ENCODE data around the gene SYT7. TPM values are rescaled to one million over a fixed set of nuclear protein-coding genes. Genes with fewer than 3 reads are reported as not detected.
A peak's percentile ranks its signal among the peaks of the same experiment; 100 is the strongest.

SYT7 gene
- total and polyA plus RNA-seq, 2 experiments from 2014 or later = 0.40 to 1.9 TPM

- H3K27me3 ChIP-seq (replicated peaks; ENCODE audit: insufficient read depth) = peaks cover 10% of the 10 kb centered on the region
- no peak overlapping the region for H3K4me2 ChIP-seq (ENCODE audit: unreplicated experiment)
- no peaks in the 10 kb centered on the region for H3K9me3 ChIP-seq (ENCODE audit: low read depth)
- no peaks in the 10 kb centered on the region for H4K20me1 ChIP-seq (ENCODE audit: insufficient read depth)
- H3K27ac ChIP-seq = no peak overlapping the region
- no peak for DNase-seq
- 47 to 50% methylated on average over 2 of the region's 2 CpGs for WGBS, 2 experiments (ENCODE audit: low coverage in 1 of 2, low lambda C conversion rate in 2 of 2, missing lambda C conversion rate in 2 of 2)
- H3F3A ChIP-seq (ENCODE audit: insufficient read depth) = no peaks in the 10 kb centered on the region
- H3K79me2 ChIP-seq (ENCODE audit: insufficient read depth) = no peaks in the 10 kb centered on the region
- H3K4me3 ChIP-seq = no peak overlapping the region
- TF ChIP-seq EZH2phosphoT487 (IDR thresholded peaks at IDR 0.05; ENCODE audit: insufficient read depth, low read depth) (no peak), EZH2 (IDR thresholded peaks at IDR 0.05; ENCODE audit: insufficient read depth, poor library complexity, severe bottlenecking) (no peak)
- no peaks in the 10 kb centered on the region for H3K9me2 ChIP-seq (ENCODE audit: insufficient read depth)
- no peak overlapping the region for H3K9ac ChIP-seq
- in situ Hi-C loops (cut with MboI) = no loop called here
- H2AFZ ChIP-seq = no peak overlapping the region
- no peaks in the 10 kb centered on the region for H3K36me3 ChIP-seq (ENCODE audit: low read depth)
- no peaks in the 10 kb centered on the region for H3K4me1 ChIP-seq (ENCODE audit: insufficient read depth)
Measured at GRCh38 chr11:61581931-61582330, 1.1 kb upstream of the SYT7 start.

DNA sequence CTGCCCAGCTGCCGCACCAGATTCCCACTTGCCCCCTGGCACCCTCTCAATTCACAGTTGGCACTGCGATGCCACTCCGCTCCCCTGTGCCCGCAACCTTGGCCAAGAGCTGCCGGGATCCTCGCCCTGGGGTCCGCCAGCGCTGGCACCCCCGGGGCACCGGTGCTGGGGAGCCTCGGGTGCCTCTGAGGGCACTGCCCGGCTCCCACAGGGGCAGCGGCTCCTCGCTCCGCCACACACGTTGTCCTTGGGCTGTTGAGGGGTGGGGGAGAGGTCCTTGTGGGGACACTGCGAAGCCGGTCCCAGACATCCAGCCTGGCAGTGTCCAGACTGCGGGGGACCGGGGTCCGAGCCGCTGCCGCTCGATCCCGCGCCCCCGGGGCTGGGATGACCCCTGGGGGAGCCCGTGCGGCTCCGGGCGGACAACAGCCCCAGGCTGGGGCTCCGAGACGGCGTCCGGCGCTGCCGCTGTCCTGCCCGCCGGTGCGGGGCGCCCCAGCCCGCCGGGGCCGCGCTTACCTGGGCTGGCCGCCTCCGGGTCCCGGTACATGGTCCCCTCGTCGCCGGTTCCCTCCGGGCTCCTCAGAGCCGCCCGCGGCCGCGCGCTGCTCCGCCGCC is 496 bp downstream of the SYT7 start:
- Histone ChIP-seq H3K79me2 (ENCODE audit: insufficient read depth) (no peaks in the 10 kb centered on the region), H3K9ac (peak overlapping the region; percentile 21; the same call in 1 of the 2 replicates), H3K27me3 (replicated peaks; ENCODE audit: insufficient read depth) (peaks cover 10% of the 10 kb centered on the region), H3K4me1 (ENCODE audit: insufficient read depth) (no peaks in the 10 kb centered on the region), H3F3A (ENCODE audit: insufficient read depth) (no peaks in the 10 kb centered on the region), H3K36me3 (ENCODE audit: low read depth) (no peaks in the 10 kb centered on the region), H3K9me3 (ENCODE audit: low read depth) (no peaks in the 10 kb centered on the region), H3K4me2 (ENCODE audit: unreplicated experiment) (peak overlapping the region; percentile 53), H3K27ac (no peak overlapping the region), H2AFZ (peak overlapping the region; percentile 56; the same call in 1 of the 2 replicates), H3K9me2 (ENCODE audit: insufficient read depth) (no peaks in the 10 kb centered on the region), H3K4me3 (peak overlapping the region; percentile 65), H4K20me1 (ENCODE audit: insufficient read depth) (no peaks in the 10 kb centered on the region)
- 4 to 6% methylated on average over 37 to 42 of the region's 60 CpGs for WGBS, 2 experiments (ENCODE audit: low coverage in 1 of 2, low lambda C conversion rate in 2 of 2, missing lambda C conversion rate in 2 of 2)
- DNase-seq = peak; percentile 38
- TF ChIP-seq EZH2 (IDR thresholded peaks at IDR 0.05; ENCODE audit: insufficient read depth, poor library complexity, severe bottlenecking) (no peak), EZH2phosphoT487 (IDR thresholded peaks at IDR 0.05; ENCODE audit: insufficient read depth, low read depth) (0 out of 2 replicates have a peak, but pooled peaks have one; percentile 22)
- in situ Hi-C loops (cut with MboI) = no loop called here

GRCh38 chr11:61579676-61580270 is 1.1 kb downstream of the SYT7 start:
- Histone ChIP-seq H3F3A (ENCODE audit: insufficient read depth) (no peaks in the 10 kb centered on the region), H3K4me1 (ENCODE audit: insufficient read depth) (no peaks in the 10 kb centered on the region), H3K27ac (no peak overlapping the region), H4K20me1 (ENCODE audit: insufficient read depth) (no peaks in the 10 kb centered on the region), H3K27me3 (replicated peaks; ENCODE audit: insufficient read depth) (peaks cover 10% of the 10 kb centered on the region), H3K4me2 (ENCODE audit: unreplicated experiment) (peak overlapping the region; percentile 53), H3K9ac (no peak overlapping the region), H3K79me2 (ENCODE audit: insufficient read depth) (no peaks in the 10 kb centered on the region), H3K36me3 (ENCODE audit: low read depth) (no peaks in the 10 kb centered on the region), H3K9me3 (ENCODE audit: low read depth) (no peaks in the 10 kb centered on the region), H2AFZ (no peak overlapping the region), H3K9me2 (ENCODE audit: insufficient read depth) (no peaks in the 10 kb centered on the region), H3K4me3 (peak overlapping the region; percentile 65; the same call in 1 of the 2 replicates)
- no peak for TF ChIP-seq EZH2phosphoT487 (IDR thresholded peaks at IDR 0.05; ENCODE audit: insufficient read depth, low read depth)
- peak; percentile 92 for TF ChIP-seq EZH2 (IDR thresholded peaks at IDR 0.05; ENCODE audit: insufficient read depth, poor library complexity, severe bottlenecking)
- in situ Hi-C loops (cut with MboI) = no loop called here
- DNase-seq = no peak
- WGBS, 2 experiments (ENCODE audit: low coverage in 1 of 2, low lambda C conversion rate in 2 of 2, missing lambda C conversion rate in 2 of 2) = 26 to 27% methylated on average over 14 of the region's 14 CpGs

DNA sequence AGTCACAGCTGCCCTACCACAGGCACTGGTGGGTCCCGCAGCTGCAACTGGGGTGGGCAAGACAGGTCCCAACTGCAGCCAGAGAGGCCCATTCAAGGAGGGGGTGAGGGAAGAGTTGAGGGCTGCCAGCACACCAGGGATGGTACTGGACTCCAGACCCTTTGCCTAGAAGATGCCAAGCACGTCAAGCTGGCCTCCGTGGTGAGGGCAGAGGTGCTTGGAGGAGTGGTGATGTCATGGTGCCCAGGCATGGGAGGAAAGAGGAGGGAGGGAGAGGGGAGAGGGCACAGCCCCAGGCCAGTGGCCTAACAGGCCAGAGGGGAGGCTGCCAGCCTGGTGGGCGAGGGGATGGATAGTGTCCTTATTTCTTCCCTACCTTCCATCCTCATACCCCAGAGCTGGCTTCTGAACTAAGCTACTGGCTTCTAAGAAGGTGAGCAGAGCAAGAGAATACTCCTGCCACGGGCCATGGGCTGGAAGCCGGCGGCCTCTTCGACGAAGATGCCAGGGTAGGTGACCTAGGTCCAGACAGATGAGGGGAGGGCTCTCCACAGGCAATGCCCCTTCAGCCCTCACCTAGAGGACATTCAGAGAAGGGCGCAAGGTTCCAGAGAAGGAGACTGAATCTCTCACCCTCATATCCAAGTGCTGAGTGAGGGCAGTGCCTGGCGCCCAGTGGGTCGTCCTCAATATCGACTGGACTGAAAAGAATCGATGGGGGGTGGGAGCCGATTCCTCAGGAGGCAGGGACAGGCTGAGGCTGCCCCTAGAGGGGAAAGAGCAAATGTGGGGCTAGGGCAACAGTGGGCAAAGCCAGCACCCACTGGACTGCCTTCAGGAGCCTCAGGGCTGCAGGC is 1.8 kb downstream of the SYT7 start:
- TF ChIP-seq EZH2phosphoT487 (IDR thresholded peaks at IDR 0.05; ENCODE audit: insufficient read depth, low read depth) (no peak), EZH2 (IDR thresholded peaks at IDR 0.05; ENCODE audit: insufficient read depth, poor library complexity, severe bottlenecking) (no peak)
- no peaks in the 10 kb centered on the region for H3K4me1 ChIP-seq (ENCODE audit: insufficient read depth)

More for the DNA sequence above, 1.8 kb downstream of the SYT7 start:
- H3K27ac ChIP-seq = no peak overlapping the region
- H3K9me2 ChIP-seq (ENCODE audit: insufficient read depth) = no peaks in the 10 kb centered on the region
- in situ Hi-C loops (cut with MboI) = no loop called here
- H4K20me1 ChIP-seq (ENCODE audit: insufficient read depth) = no peaks in the 10 kb centered on the region
- H3K27me3 ChIP-seq (replicated peaks; ENCODE audit: insufficient read depth) = peaks cover 10% of the 10 kb centered on the region
- H3K4me2 ChIP-seq (ENCODE audit: unreplicated experiment) = no peak overlapping the region
- DNase-seq = no peak
- 52 to 55% methylated on average over 15 of the region's 15 CpGs for WGBS, 2 experiments (ENCODE audit: low coverage in 1 of 2, low lambda C conversion rate in 2 of 2, missing lambda C conversion rate in 2 of 2)
- no peaks in the 10 kb centered on the region for H3K9me3 ChIP-seq (ENCODE audit: low read depth)
- no peak overlapping the region for H2AFZ ChIP-seq
- H3K36me3 ChIP-seq (ENCODE audit: low read depth) = no peaks in the 10 kb centered on the region
- no peaks in the 10 kb centered on the region for H3F3A ChIP-seq (ENCODE audit: insufficient read depth)
- no peak overlapping the region for H3K9ac ChIP-seq
- no peaks in the 10 kb centered on the region for H3K79me2 ChIP-seq (ENCODE audit: insufficient read depth)
- H3K4me3 ChIP-seq = no peak overlapping the region
